Measurements from ENCODE around the gene SMYD3. TPM values are rescaled to one million over a fixed set of nuclear protein-coding genes. Genes with fewer than 3 reads are reported as not detected.

SMYD3 gene
- 18.1 and 18.7 TPM in 2 replicates for total RNA-seq (2014; rRNA removed; shearing (Covaris generic))
- polyA plus RNA-seq (2015; cell fraction: cytosol; rRNA removed): 19.5 and 20.8 TPM in 2 replicates
- 16.0 and 16.6 TPM in 2 replicates for polyA plus RNA-seq (2015; cell fraction: nucleus; rRNA removed)

DNA sequence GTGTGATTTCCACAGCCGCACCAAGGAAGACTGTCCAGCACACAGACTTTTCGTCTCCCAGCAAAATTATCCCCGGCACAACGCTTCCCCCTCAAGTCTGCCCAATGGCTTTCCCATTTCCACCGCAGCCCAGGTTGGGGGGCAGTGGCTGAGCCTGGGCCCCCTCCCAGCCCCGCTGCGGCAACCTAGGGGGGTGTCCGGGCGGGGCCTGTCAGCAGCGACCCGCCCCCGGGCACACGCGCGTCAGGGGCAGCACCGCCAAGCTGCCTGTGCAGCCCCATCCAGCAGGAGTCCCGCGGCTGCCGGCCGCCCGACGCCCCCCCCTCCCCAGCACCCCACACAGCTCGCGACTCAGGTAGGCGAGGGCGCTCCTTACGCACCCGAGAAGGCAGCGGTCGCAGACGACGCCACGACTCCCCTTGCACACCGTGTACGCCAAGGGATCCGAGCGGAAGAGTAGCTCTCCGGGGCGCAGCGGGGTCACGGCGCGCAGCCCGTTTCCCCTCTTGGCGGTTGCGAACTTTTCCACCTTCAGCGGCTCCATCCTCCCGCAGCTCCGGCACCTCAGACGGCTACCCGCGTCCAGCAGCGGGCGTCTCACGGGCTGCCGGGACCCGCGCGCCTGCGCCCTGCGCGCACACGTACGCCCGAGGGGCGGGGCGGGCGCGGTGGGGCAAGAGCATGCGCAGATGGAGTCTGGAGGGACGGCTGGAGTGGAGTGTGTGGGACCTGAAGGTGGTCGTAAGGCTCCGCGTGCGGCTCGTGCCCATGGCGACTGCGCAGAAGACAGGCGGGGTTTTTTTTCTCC is at the start of gene SMYD3:
SMYD3 (minus strand) TSS at position 606 of the 808 bp plus-strand sequence.
- DNase-seq (ENCODE audit: low read depth): peak; percentile 74

DNA sequence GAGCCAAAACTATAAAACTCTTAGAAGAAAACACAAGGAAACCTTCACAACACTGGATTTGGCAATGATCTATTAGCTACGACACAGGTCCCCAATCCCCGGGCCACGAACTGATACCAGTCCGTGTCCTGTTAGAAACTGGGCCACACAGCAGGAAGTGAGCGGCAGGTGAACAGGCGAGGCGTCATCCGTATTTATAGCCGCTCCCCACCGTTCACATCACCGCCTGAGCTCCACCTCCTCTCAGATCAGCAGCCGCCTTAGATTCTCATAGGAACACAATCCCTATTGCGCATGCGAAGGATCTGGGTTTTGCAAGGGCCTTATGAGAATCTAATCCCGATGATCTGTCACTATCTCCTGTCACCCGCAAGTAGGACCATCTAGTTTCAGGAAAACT is 47.1 kb upstream of the SMYD3 start:
- no peak for DNase-seq (ENCODE audit: low read depth)

DNA sequence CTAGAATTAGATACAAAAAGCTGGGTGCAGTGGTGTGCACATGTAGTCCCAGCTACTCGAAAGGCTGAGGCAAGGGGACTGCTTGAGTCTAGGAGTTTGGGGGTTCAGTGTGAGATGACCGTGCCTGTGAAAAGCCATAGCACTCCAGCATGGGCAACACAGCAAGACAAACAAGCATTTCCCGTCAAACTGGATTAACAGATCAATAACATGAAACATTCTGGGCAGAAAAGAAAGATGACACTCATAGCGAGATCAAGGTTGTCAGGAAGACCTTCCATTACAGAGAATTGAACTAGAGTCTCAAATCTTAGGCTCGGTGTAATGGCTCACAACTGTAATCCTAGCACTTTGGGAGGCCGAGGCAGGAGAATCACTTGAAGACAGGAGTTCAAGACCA is 45.0 kb upstream of the SMYD3 start:
- no peak for DNase-seq (ENCODE audit: low read depth)

DNA sequence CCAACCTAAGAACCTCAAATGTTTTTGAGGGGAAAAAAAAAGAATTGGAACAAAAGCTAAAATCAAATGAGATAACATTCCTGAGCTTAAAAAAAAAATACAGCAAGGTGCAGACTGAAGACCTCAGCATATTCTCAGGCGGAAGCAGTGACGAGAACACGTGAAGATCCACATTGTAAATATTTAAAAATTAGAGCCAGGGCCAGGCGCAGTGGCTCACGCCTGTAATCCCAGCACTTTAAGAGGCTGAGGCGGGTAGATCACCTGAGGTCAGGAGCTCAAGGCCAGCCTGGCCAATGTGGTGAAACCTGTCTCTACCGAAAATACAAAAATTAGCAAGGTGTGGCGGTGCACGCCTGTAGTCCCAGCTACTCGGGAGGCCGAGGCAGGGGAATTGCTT is 43.3 kb upstream of the SMYD3 start:
- no peak for DNase-seq (ENCODE audit: low read depth)

- no peak for DNase-seq (ENCODE audit: low read depth)
Observed at GRCh38 chr1:246549665-246550064, 42.6 kb upstream of the SMYD3 start.

- no peak for DNase-seq (ENCODE audit: low read depth)
Observed at GRCh38 chr1:246544001-246544400, 36.9 kb upstream of the SMYD3 start.

DNA sequence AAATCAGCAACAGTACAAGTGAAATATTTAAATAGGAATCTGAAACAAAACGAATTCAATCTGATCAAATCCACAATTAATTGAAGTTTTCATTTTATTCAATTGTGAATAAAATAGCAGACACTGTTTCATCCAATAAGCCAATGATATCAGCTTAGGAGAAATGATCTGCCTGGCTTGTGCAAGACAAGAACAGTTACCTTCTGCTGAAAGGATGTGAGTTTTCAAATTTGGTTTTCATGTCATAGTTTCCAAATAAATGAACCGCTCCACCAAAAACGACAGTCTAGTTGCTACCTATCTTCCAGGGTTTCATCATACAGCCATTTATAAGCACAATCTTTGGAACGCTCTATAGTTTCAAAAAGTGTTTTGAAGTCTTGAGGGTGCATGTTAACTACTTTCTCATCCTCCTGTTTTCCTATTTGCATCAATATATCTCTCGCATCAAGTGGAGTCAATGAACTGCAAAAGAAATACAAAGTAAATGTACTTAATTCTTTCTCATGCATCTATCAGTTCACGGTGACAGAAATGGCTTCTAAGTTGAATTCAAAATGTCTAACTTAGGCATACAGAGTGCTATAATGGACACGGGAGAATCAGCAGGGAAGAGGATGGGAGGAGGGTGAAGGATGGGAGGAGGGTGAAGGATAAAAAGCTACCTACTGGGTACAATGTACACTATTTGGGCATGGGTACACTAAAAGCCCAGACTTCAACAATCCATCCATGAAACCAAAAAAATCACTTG is 33.8 kb upstream of the SMYD3 start:
- no peak for DNase-seq (ENCODE audit: low read depth)

DNA sequence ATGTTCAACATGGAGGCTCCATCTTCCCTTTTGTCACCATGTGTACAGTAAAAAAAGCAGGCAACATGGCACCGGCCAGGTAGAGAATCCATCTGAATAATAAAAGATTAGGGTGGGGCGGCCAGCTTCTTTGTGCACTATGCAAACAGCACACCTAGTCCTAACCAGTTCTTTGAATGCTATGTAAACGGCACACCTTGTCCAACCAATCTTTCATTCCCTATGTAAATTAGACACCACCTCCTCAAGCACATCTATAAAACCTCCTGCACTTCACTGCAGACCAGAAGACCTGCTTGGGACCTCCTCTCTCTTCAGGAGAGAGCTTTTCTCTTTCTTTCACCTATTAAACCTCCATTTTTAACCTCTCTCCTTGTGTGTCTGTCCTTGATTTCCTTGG is 30.8 kb upstream of the SMYD3 start:
- no peak for DNase-seq (ENCODE audit: low read depth)

GRCh38 chr1:246537441-246537840 is 30.4 kb upstream of the SMYD3 start:
- DNase-seq (ENCODE audit: low read depth): no peak

- no peak for DNase-seq (ENCODE audit: low read depth)
Observed at GRCh38 chr1:246534114-246534513, 27.0 kb upstream of the SMYD3 start.

DNA sequence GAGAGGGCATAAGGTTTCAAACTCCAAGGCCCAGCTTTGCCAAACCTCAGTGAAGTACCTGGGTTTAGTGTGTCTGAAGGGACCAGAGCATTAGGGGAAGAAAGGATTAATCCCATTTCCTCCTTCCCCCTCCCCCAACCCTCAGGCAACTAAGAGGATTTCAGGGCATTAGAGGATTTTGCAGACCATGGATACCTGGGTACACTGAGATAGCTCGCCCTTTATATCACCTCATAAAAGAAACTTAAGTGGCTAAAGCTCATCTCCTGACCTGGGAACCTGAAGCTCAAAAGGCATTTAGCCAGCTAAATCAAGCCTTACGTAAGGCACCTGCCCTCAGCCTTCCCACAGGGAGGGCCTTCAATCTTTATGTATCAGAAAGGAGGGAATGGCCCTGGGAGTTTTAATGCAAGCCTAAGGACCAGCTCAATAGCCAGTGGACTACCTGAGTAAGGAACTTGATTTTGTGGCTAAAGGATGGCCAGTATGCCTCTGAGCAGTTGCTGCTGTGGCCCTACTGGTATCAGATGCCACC is 26.4 kb upstream of the SMYD3 start:
- DNase-seq (ENCODE audit: low read depth): no peak

- DNase-seq (ENCODE audit: low read depth): no peak
Observed at GRCh38 chr1:246532519-246532918, 25.4 kb upstream of the SMYD3 start.

DNA sequence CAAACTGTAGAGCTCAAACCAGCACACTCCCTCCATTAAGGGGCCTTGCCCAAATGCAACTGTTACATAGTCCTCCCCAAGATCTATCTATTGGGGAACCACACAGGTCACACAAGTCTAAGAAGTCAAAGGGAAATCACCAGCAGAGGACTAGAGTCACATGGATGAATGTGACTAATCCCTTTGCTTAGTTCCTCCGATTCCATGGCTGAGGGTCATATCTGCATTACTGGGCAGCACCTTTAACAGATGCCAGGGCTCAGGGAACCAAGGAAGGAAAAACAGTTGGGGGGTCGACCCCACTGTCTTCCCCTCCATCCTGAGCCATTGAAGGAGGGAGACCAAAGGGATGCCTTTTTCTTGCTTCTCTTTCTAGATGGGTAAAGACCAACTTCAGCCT is 23.4 kb upstream of the SMYD3 start:
- DNase-seq (ENCODE audit: low read depth): no peak

DNA sequence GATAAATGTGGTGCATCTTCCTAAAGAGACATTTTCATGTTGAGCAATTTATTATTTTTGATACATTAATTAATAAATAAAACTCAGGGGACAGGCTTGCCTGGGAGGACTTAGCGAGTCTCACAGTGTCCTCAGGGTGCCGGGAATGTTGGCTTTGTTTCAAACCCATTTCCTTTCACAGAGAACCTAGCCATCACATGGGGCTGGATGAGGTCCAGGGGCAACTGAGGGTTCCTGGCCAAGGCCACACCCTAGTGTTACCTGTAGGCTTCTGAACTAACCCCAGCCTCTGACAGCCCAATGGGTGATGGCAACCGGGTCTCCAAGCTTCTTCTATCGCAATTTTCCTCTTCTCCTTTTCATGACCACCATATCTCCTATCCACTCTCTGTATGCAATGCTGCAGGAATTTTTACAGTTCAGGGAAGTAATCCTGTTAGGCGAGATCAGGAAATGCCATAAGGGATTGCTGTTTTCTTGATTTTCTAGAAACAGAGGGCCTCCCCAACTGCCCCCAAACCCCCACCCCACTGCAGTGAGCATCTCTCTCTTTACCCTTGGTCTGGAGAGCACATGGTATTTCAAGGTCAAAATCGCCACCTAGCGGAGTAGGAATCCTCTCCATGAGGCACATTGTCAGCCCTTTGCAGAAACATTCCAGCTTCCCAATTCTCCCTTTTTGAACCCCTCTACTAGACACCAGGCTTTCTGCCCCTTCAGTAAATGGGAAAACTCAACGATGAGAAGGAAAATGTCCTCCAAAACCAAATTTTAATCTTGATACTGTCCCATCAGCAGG is 22.1 kb upstream of the SMYD3 start:
- DNase-seq (ENCODE audit: low read depth): peak; percentile 36

GRCh38 chr1:246527402-246528088 is 20.5 kb upstream of the SMYD3 start:
- peak; percentile 35 for DNase-seq (ENCODE audit: low read depth)

DNA sequence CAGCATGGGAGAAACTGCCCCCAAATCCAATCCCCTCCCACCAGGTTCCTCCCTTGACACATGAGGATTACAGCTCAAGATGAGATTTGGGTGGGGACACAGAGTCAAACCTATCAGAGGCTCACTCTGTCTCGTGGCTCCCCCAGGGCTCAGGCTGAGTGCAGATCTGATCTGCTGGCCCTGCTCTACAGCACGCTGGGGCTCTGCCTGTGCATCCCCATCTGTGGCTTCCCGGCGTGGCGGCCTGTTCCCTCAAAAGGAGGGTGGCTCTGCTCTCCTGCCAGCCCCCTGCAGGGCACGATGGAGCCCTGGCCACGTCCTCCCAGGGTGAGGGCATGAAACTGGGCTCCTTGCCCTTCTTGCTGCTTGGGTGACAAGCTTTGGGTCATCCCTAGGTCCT is 19.8 kb upstream of the SMYD3 start:
- DNase-seq (ENCODE audit: low read depth): no peak

DNA sequence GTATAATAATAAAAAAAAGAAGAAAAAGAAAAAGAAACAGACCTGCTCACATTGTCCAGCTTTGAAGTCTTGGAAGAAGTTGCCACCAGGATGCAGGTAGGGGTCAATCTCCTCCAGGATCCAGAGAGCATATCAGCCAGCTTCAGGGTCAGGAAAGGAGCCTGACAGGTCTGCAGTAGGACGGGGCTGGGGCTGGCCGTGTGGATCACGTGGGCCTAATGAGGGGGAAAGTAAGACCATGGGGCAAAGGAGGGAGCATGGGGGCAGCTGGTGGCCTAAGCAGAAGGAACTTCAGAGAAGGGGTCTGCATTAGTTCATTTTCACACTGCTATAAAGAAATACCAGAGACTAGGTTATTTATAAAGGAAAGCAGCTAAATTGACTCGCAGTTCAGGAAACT is 19.3 kb upstream of the SMYD3 start:
- no peak for DNase-seq (ENCODE audit: low read depth)

- DNase-seq (ENCODE audit: low read depth): no peak
Observed at GRCh38 chr1:246519514-246519913, 12.4 kb upstream of the SMYD3 start.

- DNase-seq (ENCODE audit: low read depth): no peak
Observed at GRCh38 chr1:246518456-246519205, 11.6 kb upstream of the SMYD3 start.

DNA sequence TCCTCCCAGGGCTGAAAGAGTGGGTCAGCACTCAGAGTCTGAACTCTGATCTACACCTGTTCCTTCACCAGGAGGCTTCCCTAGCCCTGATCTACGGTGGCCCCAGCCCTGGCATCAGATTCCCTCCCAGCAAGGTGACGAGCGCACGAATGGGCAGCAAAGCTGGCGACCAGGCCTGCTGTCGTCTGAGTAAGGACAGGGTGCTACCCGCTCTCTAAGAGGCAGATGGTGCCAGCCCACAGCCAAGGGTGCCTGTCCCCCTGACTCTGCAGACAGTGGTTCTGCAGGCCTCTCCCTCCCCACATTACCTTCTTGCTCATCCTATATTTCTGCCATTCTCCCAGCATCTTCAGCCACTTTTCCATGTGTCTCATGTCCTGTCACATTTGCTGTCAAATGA is 10.3 kb upstream of the SMYD3 start:
- no peak for DNase-seq (ENCODE audit: low read depth)
